Measurements from ENCODE around the gene POLR1G. TPM values are rescaled to one million over a fixed set of nuclear protein-coding genes. Genes with fewer than 3 reads are reported as not detected.

Gene POLR1G
- total RNA-seq, 1 donor from 2014 or later, result 7.3 TPM

DNA sequence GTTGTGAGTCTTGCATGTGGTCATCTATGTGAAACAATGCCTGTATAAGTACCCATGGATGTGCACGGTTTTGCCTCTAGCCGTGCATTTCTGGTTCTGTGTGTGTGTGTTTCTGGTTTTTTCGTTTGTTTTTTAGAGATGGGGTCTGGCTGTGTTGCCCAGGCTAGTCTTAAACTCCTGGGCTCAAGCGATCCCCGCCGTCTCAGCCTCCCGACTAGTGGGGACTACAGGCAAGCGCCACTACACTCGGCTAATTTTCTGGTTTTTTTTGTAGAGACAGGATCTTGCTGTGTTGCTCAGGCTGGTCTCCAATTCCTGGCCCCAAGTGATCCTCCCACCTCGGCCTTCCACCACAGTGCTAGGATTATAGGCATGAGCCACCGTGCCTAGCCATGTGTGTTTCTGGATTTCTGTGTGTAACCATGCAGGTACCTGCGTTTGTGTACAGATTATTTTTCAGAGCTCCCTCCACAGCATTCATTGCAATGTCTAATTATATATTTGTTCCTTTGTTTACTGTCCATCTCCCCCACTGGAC, 45.5 kb downstream of the POLR1G start:
- Mint-ChIP-seq H3K4me3 (ENCODE audit: unreplicated experiment) (peak overlapping the region; percentile 75), H3K9me3 (ENCODE audit: low read depth) (no peaks in the 10 kb centered on the region), H3K4me1 (ENCODE audit: low read depth) (peaks cover 58% of the 10 kb centered on the region), H3K27me3 (ENCODE audit: low read depth) (no peaks in the 10 kb centered on the region), H3K27ac (ENCODE audit: unreplicated experiment) (peak overlapping the region; percentile 97), H3K36me3 (ENCODE audit: low read depth) (no peaks in the 10 kb centered on the region)
- TF ChIP-seq, protein P1, sequence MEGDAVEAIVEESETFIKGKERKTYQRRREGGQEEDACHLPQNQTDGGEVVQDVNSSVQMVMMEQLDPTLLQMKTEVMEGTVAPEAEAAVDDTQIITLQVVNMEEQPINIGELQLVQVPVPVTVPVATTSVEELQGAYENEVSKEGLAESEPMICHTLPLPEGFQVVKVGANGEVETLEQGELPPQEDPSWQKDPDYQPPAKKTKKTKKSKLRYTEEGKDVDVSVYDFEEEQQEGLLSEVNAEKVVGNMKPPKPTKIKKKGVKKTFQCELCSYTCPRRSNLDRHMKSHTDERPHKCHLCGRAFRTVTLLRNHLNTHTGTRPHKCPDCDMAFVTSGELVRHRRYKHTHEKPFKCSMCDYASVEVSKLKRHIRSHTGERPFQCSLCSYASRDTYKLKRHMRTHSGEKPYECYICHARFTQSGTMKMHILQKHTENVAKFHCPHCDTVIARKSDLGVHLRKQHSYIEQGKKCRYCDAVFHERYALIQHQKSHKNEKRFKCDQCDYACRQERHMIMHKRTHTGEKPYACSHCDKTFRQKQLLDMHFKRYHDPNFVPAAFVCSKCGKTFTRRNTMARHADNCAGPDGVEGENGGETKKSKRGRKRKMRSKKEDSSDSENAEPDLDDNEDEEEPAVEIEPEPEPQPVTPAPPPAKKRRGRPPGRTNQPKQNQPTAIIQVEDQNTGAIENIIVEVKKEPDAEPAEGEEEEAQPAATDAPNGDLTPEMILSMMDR (IDR thresholded peaks at IDR 0.05), result no peak
- no peak for DNase-seq (ENCODE audit: low spot score)

DNA sequence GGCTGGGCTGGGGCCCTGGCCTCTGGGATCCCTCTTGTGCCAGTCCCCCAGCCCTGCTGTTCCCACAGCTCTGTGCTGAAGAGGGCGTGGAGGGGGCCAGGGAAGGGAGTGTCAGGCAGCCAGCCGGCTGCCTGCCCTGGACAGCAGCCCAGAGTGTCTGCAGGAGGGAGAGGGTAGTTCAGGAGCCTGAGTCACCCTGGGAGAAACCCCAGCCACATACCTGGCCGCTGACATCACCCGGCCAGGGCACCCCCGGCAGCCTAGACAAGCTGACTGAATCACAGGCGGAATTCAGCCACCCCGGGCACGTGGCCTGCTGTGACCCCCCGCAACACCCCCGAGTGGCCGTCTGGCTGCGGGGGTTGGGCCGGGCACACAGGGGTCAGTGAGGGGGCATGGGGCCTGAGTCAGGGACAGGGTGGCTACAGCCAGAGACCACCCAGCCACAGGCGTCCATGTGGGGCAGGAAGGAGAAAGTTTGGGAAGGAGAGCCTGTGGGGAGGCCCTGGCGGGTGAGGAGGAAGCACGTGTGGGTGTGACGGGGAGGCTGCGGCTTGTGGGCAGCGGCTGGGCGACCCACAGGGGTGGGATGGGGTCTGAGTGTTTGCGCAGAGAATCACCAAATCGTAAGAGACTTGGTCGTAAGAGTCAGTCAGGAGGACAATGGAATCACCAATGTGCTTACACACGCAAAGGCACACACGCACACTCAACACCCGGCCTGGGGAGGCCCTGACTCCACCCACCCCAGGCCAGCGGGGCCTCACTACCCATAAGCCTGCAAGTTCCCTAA, 49.5 kb downstream of the POLR1G start:
- Mint-ChIP-seq H3K4me1 (ENCODE audit: low read depth) (peaks cover 45% of the 10 kb centered on the region), H3K9me3 (ENCODE audit: low read depth) (no peaks in the 10 kb centered on the region), H3K27ac (ENCODE audit: unreplicated experiment) (peak overlapping the region; percentile 99), H3K36me3 (ENCODE audit: low read depth) (no peaks in the 10 kb centered on the region), H3K27me3 (ENCODE audit: low read depth) (no peaks in the 10 kb centered on the region), H3K4me3 (ENCODE audit: unreplicated experiment) (peak overlapping the region; percentile 56)
- TF ChIP-seq, protein P1 (IDR thresholded peaks at IDR 0.05), result no peak
- DNase-seq (ENCODE audit: low spot score), result peak; percentile 99

DNA sequence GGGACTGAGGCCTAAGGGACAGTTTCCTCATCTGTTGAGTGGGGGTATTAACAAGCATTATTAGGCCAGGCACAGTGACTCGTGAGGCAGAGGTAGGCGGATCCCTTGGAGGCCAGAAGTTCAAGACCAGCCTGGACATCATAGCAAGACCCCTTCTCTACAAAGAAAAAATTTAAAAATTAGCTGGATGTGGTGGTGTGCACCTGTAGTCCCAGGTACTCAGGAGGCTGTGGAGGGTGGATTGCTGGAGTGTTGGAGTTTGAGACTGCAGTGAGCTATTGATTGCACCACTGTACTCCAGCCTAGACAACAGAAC, 50.0 kb downstream of the POLR1G start:
- Mint-ChIP-seq H3K4me3 (ENCODE audit: unreplicated experiment) (no peak overlapping the region), H3K9me3 (ENCODE audit: low read depth) (no peaks in the 10 kb centered on the region), H3K36me3 (ENCODE audit: low read depth) (no peaks in the 10 kb centered on the region), H3K27me3 (ENCODE audit: low read depth) (no peaks in the 10 kb centered on the region), H3K4me1 (ENCODE audit: low read depth) (peaks cover 41% of the 10 kb centered on the region), H3K27ac (ENCODE audit: unreplicated experiment) (peak overlapping the region; percentile 99)
- no peak for DNase-seq (ENCODE audit: low spot score)
- TF ChIP-seq, protein P1 (IDR thresholded peaks at IDR 0.05), result no peak

DNA sequence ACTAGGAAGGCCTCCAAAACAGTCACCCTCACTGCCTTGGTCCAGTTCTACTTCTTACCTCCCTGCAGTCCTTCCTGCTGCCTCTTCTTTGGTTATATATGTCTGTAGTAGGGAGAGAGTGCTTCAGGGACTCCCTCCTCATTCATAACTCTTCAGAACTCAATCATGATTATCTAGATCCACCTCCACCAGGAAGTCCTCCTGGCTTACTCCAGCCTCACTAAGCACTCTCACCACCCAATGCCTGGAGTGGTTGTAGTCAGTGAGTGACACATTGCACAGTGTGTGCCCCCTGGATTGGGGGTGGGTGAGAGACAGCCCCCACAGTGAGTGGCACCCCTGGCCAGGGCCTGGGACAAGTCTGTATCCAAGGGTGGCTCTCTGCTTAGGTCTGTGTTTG, 51.3 kb downstream of the POLR1G start:
- Mint-ChIP-seq H3K9me3 (ENCODE audit: low read depth) (no peaks in the 10 kb centered on the region), H3K4me3 (ENCODE audit: unreplicated experiment) (no peak overlapping the region), H3K36me3 (ENCODE audit: low read depth) (no peaks in the 10 kb centered on the region), H3K27me3 (ENCODE audit: low read depth) (no peaks in the 10 kb centered on the region), H3K4me1 (ENCODE audit: low read depth) (peaks cover 32% of the 10 kb centered on the region), H3K27ac (ENCODE audit: unreplicated experiment) (no peak overlapping the region)
- TF ChIP-seq, protein P1 (IDR thresholded peaks at IDR 0.05), result no peak
- DNase-seq (ENCODE audit: low spot score), result no peak

Small RNA genes lying within 50 kb of the gene (microRNA-seq; reads per million reads assigned to microRNA genes)
- gene MIR6088 (ENCODE audit: borderline number of aligned reads), result not detected

Other genes with a start within 250 kb of the POLR1G start
- gene NKPD1, start 245.7 kb upstream of the POLR1G start, total RNA-seq, result 0.10 to 0.13 TPM in 2 of 3 replicates, not detected in the other
- gene TRAPPC6A, start 228.4 kb upstream of the POLR1G start, total RNA-seq, result 12.7 to 15.9 TPM (median 13.7 TPM) in 3 replicates
- 15.1 to 21.0 TPM (median 17.6 TPM) in 3 replicates for gene BLOC1S3, start 227.9 kb upstream of the POLR1G start, total RNA-seq
- gene EXOC3L2, start 161.2 kb upstream of the POLR1G start, total RNA-seq, result 0.37 to 1.3 TPM (median 0.51 TPM) in 3 replicates
- gene MARK4, start 155.4 kb upstream of the POLR1G start, total RNA-seq, result 36.5 to 54.7 TPM (median 46.3 TPM) in 3 replicates
- not detected in 3 replicates for gene CKM, start 83.8 kb upstream of the POLR1G start, total RNA-seq
- gene KLC3, start 65.9 kb upstream of the POLR1G start, total RNA-seq, result 0.22 TPM in 1 of 3 replicates, not detected in the others
- gene ERCC2, start 36.1 kb upstream of the POLR1G start, total RNA-seq, result 29.6 to 38.0 TPM (median 32.5 TPM) in 3 replicates
- gene PPP1R13L, start 1.6 kb upstream of the POLR1G start, total RNA-seq, result 67.2 to 111 TPM (median 110 TPM) in 3 replicates
- gene ERCC1, start 17.3 kb downstream of the POLR1G start, total RNA-seq, result 72.4 to 93.1 TPM (median 77.9 TPM) in 3 replicates
- 25.5 to 50.9 TPM (median 43.8 TPM) in 3 replicates for gene FOSB, start 61.4 kb downstream of the POLR1G start, total RNA-seq
- 11.5 to 16.0 TPM (median 13.7 TPM) in 3 replicates for gene RTN2, start 90.4 kb downstream of the POLR1G start, total RNA-seq
- 0.52 to 0.63 TPM in 2 of 3 replicates, not detected in the other for gene PPM1N, start 91.8 kb downstream of the POLR1G start, total RNA-seq
- gene VASP, start 100.8 kb downstream of the POLR1G start, total RNA-seq, result 65.6 to 145 TPM (median 142 TPM) in 3 replicates
- 14.8 to 19.8 TPM (median 14.8 TPM) in 3 replicates for gene OPA3, start 178.2 kb downstream of the POLR1G start, total RNA-seq
- not detected in 3 replicates for gene GPR4, start 195.6 kb downstream of the POLR1G start, total RNA-seq
- 20.5 to 28.3 TPM (median 22.4 TPM) in 3 replicates for gene EML2, start 232.8 kb downstream of the POLR1G start, total RNA-seq

Measured in chondrocyte (in vitro differentiated cells).